ENCODE measurements around the gene LGMN. TPM values are rescaled to one million over a fixed set of nuclear protein-coding genes. Genes with fewer than 3 reads are reported as not detected.

The LGMN gene
- total and polyA plus RNA-seq, 9 of the 15 experiments (the other 6 are each of a cell fraction or from before 2014, with no cell fraction given): 0.05 to 1.4 (median 0.43) TPM; not detected in 2

DNA sequence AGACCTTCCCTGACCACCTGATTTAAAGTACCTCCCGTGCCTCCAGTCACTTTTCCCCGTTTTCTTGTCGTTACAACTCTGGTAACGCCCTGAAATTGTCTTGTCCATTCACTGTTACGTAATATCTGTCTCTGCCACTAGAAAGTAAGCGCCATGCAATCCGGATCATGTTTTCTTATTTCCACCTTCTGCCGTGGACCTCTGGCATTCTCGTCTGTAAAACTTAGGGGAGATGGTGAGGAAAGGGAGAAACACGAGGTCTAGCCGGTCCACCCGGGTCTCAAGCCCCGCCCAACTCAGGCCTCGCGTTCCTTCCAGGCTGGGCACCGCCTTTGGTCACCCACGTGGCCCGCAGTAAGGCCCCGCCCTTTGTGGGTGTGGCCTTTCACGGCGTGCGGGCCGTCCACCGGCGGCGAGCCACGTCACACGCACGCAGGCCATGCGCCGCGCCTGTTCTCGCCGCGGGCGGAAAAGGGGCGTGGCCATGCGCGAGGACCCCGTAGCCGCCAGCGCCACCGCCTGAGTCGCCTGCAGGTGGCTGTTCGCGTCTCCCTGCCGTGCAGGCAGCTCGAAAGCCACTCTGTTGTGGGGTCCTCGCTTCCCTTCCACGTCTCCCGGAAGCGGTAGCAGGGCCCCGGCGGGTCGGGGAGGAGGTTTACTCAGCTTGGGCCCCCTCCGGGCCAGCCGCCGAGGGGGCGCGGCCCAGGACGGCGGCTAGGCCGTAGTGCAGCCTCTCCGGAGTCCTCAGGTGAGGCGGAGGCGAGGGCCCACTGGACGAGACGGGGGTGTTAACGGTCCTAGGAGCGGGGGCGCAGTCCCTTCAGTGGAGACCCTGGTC lies 45.5 kb upstream of the LGMN start, which contains the start of gene GOLGA5 (continued):
- TF ChIP-seq PCBP1 (IDR thresholded peaks at IDR 0.05; ENCODE audit: low read depth, low read length, poor library complexity, severe bottlenecking): peak; percentile 54
- no peak for TF ChIP-seq BACH1 (tag; IDR thresholded peaks at IDR 0.05)
- TF ChIP-seq, protein P1, sequence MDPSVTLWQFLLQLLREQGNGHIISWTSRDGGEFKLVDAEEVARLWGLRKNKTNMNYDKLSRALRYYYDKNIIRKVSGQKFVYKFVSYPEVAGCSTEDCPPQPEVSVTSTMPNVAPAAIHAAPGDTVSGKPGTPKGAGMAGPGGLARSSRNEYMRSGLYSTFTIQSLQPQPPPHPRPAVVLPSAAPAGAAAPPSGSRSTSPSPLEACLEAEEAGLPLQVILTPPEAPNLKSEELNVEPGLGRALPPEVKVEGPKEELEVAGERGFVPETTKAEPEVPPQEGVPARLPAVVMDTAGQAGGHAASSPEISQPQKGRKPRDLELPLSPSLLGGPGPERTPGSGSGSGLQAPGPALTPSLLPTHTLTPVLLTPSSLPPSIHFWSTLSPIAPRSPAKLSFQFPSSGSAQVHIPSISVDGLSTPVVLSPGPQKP (CRISPR knock-in tag; IDR thresholded peaks at IDR 0.05): no peak
- no peak for TF ChIP-seq ZNF699 (CRISPR knock-in tag; IDR thresholded peaks at IDR 0.05; ENCODE audit: insufficient replicate concordance)
- TF ChIP-seq FOXP1 (CRISPR knock-in tag; IDR thresholded peaks at IDR 0.05): no peak
- TF ChIP-seq SMARCA4 (IDR thresholded peaks at IDR 0.05): no peak
- TF ChIP-seq, protein P2, sequence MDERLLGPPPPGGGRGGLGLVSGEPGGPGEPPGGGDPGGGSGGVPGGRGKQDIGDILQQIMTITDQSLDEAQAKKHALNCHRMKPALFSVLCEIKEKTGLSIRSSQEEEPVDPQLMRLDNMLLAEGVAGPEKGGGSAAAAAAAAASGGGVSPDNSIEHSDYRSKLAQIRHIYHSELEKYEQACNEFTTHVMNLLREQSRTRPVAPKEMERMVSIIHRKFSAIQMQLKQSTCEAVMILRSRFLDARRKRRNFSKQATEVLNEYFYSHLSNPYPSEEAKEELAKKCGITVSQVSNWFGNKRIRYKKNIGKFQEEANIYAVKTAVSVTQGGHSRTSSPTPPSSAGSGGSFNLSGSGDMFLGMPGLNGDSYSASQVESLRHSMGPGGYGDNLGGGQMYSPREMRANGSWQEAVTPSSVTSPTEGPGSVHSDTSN (CRISPR knock-in tag; IDR thresholded peaks at IDR 0.05; ENCODE audit: low read depth): no peak
- TF ChIP-seq, protein P2 (tag; conservative IDR thresholded peaks at IDR 0.05; ENCODE audit: low read depth): no peak
- TF ChIP-seq, protein P3, sequence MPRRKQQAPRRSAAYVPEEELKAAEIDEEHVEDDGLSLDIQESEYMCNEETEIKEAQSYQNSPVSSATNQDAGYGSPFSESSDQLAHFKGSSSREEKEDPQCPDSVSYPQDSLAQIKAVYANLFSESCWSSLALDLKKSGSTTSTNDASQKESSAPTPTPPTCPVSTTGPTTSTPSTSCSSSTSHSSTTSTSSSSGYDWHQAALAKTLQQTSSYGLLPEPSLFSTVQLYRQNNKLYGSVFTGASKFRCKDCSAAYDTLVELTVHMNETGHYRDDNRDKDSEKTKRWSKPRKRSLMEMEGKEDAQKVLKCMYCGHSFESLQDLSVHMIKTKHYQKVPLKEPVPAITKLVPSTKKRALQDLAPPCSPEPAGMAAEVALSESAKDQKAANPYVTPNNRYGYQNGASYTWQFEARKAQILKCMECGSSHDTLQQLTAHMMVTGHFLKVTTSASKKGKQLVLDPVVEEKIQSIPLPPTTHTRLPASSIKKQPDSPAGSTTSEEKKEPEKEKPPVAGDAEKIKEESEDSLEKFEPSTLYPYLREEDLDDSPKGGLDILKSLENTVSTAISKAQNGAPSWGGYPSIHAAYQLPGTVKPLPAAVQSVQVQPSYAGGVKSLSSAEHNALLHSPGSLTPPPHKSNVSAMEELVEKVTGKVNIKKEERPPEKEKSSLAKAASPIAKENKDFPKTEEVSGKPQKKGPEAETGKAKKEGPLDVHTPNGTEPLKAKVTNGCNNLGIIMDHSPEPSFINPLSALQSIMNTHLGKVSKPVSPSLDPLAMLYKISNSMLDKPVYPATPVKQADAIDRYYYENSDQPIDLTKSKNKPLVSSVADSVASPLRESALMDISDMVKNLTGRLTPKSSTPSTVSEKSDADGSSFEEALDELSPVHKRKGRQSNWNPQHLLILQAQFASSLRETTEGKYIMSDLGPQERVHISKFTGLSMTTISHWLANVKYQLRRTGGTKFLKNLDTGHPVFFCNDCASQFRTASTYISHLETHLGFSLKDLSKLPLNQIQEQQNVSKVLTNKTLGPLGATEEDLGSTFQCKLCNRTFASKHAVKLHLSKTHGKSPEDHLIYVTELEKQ (CRISPR knock-in tag; IDR thresholded peaks at IDR 0.05): no peak
- TF ChIP-seq NR4A1 (CRISPR knock-in tag; IDR thresholded peaks at IDR 0.05): no peak
- 0 out of 2 replicates have a peak, but pooled peaks have one; percentile 38 for TF ChIP-seq NR4A1 (tag; IDR thresholded peaks at IDR 0.05)
- TF ChIP-seq MED1 (CRISPR knock-in tag; IDR thresholded peaks at IDR 0.05; ENCODE audit: borderline replicate concordance): no peak
- TF ChIP-seq GABPA (tag; conservative IDR thresholded peaks at IDR 0.05; ENCODE audit: low read depth): peak; percentile 85
- no peak for TF ChIP-seq MAFG (tag; conservative IDR thresholded peaks at IDR 0.05)
- TF ChIP-seq EP300 (IDR thresholded peaks at IDR 0.05; ENCODE audit: low read length): peak; percentile 27; the same call in 1 of the 2 replicates
- TF ChIP-seq, protein P4, sequence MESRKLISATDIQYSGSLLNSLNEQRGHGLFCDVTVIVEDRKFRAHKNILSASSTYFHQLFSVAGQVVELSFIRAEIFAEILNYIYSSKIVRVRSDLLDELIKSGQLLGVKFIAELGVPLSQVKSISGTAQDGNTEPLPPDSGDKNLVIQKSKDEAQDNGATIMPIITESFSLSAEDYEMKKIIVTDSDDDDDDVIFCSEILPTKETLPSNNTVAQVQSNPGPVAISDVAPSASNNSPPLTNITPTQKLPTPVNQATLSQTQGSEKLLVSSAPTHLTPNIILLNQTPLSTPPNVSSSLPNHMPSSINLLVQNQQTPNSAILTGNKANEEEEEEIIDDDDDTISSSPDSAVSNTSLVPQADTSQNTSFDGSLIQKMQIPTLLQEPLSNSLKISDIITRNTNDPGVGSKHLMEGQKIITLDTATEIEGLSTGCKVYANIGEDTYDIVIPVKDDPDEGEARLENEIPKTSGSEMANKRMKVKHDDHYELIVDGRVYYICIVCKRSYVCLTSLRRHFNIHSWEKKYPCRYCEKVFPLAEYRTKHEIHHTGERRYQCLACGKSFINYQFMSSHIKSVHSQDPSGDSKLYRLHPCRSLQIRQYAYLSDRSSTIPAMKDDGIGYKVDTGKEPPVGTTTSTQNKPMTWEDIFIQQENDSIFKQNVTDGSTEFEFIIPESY (CRISPR knock-in tag; IDR thresholded peaks at IDR 0.05): peak; percentile 87
- no peak for TF ChIP-seq XRCC5 (IDR thresholded peaks at IDR 0.05; ENCODE audit: low read depth, low read length)
